CD4-positive, alpha-beta memory T cell (primary cell): ENCODE data around the gene DTL. TPM values are rescaled to one million over a fixed set of nuclear protein-coding genes. Genes with fewer than 3 reads are reported as not detected.

Source experiments
- CTCF ChIA-PET: fragments of 350-600 bp; sonication (Branson Sonifier 250); formaldehyde crosslinking; loops from one replicate; lab custom pipeline; 2021; ENCODE audit warnings: inconsistent platforms; ENCODE audit not compliant: partially characterized antibody; lab: Charles Lee
- POLR2A ChIA-PET: fragments of 350-600 bp; sonication (Branson Sonifier 250); formaldehyde crosslinking; loops from one replicate; lab custom pipeline; 2021; ENCODE audit not compliant: partially characterized antibody; lab: Charles Lee
- DNase-seq, 5 donors: peaks; one replicate each; pipeline versions ENCODE4 v3.0.0 to v3.0.0-alpha.2; 2020 to 2022; ENCODE audit warnings: mixed read lengths in 1 of 5
- H3K27ac ChIP-seq: one replicate; pipeline ENCODE4 v1.7.0; 2013; ENCODE audit warnings: low read depth, low read length
- H3K27me3 ChIP-seq: 2 replicates; pipeline ENCODE4 v1.7.0; 2013; ENCODE audit warnings: mild to moderate bottlenecking, low read length, moderate library complexity; ENCODE audit not compliant: insufficient read depth
- H3K36me3 ChIP-seq: 2 replicates; pipeline ENCODE4 v1.7.0; 2013; ENCODE audit warnings: mild to moderate bottlenecking, low read length, moderate library complexity; ENCODE audit not compliant: insufficient read depth
- H3K4me1 ChIP-seq: 2 replicates; pipeline ENCODE4 v1.7.0; 2013; ENCODE audit warnings: mild to moderate bottlenecking, low read length, moderate library complexity; ENCODE audit not compliant: insufficient read depth
- H3K4me3 ChIP-seq, 2 donors: one replicate each; pipeline ENCODE4 v1.7.0; 2013; ENCODE audit warnings: low read length in 2 of 2, mild to moderate bottlenecking in 1 of 2
- H3K9me3 ChIP-seq, 2 donors: one replicate each; pipeline ENCODE4 v1.7.0; 2013; ENCODE audit warnings: low read length in 2 of 2, control low read depth in 1 of 2; ENCODE audit not compliant: control insufficient read depth in 1 of 2
- H3K27ac Mint-ChIP-seq, 7 donors: one replicate each; pipeline ENCODE4 v1.8.0; 2020 to 2021; ENCODE audit warnings: mixed read lengths in 7 of 7, mild to moderate bottlenecking in 6 of 7, inconsistent platforms in 3 of 7, moderate library complexity in 3 of 7
- H3K27me3 Mint-ChIP-seq, 2 donors: one replicate each; pipeline ENCODE4 v1.8.0; 2020 to 2021; ENCODE audit warnings: mixed read lengths in 2 of 2
- H3K36me3 Mint-ChIP-seq, 2 donors: one replicate each; pipeline ENCODE4 v1.8.0; 2020 to 2021; ENCODE audit warnings: mixed read lengths in 2 of 2, inconsistent platforms in 1 of 2, mild to moderate bottlenecking in 1 of 2
- H3K4me1 Mint-ChIP-seq, 4 donors: one replicate each; pipeline ENCODE4 v1.8.0; 2020 to 2021; ENCODE audit warnings: mixed read lengths in 4 of 4, mild to moderate bottlenecking in 1 of 4
- H3K4me3 Mint-ChIP-seq, 8 donors: one replicate each; pipeline ENCODE4 v1.8.0; 2020 to 2021; ENCODE audit warnings: mixed read lengths in 8 of 8, mild to moderate bottlenecking in 7 of 8, moderate library complexity in 6 of 8, inconsistent platforms in 3 of 8
- H3K9me3 Mint-ChIP-seq, 8 donors: one replicate each; pipeline ENCODE4 v1.8.0; 2020 to 2021; ENCODE audit warnings: mixed read lengths in 8 of 8, mild to moderate bottlenecking in 5 of 8, inconsistent platforms in 3 of 8, moderate library complexity in 1 of 8
- intact Hi-C: fragments of 100-400 bp; cut with micrococcal nuclease; formaldehyde crosslinking; loops from one replicate; pipeline ENCODE4 v1.15.1; 2023
- microRNA-seq: library from miRNA; unstranded; fragments of <30 nt; microRNA quantifications from one replicate; pipeline ENCODE4 v1.2.0, GENCODE V29; 2021; ENCODE audit warnings: borderline replicate concordance, borderline number of aligned reads, borderline microRNAs expressed, mixed read lengths
- polyA plus RNA-seq, 2 donors: library from polyadenylated mRNA; unstranded; fragments of 300-500 nt; fragmentation: Illumina TruSeq; gene quantifications; one replicate each; pipeline ENCODE4 v1.2.3, GENCODE V29; 2021
- total RNA-seq, 2 experiments: library from RNA; stranded (reverse); gene quantifications; one replicate each; pipeline ENCODE4 v1.2.3, GENCODE V29; 2021

DTL gene
- total and polyA plus RNA-seq, 4 experiments from 2014 or later: 0.06 to 0.15 (median 0.09) TPM; not detected in 1

- H3K9me3 Mint-ChIP-seq: peaks cover 0 to 7% (median 0%) of the 10 kb centered on the region in 8 donors
- POLR2A ChIA-PET: no interaction called here
- intact Hi-C loops: no loop called here
Measured at GRCh38 chr1:212149566-212149965, 114.0 kb downstream of the DTL start.

GRCh38 chr1:212152308-212152693, 116.8 kb downstream of the DTL start:
- Mint-ChIP-seq H3K4me3 (no peak overlapping the region), H3K27me3 (no peaks in the 10 kb centered on the region), H3K27ac (no peak overlapping the region), H3K36me3 (no peaks in the 10 kb centered on the region), H3K9me3 (peaks cover 0 to 7% (median 0%) of the 10 kb centered on the region in 8 donors), H3K4me1 (peaks cover 0 to 4% (median under 1%) of the 10 kb centered on the region in 4 donors)
- Histone ChIP-seq H3K27me3 (no peaks in the 10 kb centered on the region), H3K9me3 (no peaks in the 10 kb centered on the region), H3K4me3 (no peak overlapping the region), H3K27ac (no peak overlapping the region), H3K4me1 (no peaks in the 10 kb centered on the region), H3K36me3 (no peaks in the 10 kb centered on the region)
- ChIA-PET POLR2A (interaction anchor here (1.0 kb wide), 1 partner anchor 10 kb away, joined by 4 read pairs; no protein-coding TSS in a partner anchor), CTCF (interaction anchor here (1.1 to 1.2 kb wide), 2 partner anchors 10 to 11 kb away, joined by 3 to 9 read pairs; no protein-coding TSS in a partner anchor)
- no peak for DNase-seq
- intact Hi-C loops: no loop called here

More at GRCh38 chr1:212149566-212149965, 114.0 kb downstream of the DTL start:
- Histone ChIP-seq H3K4me3 (no peak overlapping the region), H3K27me3 (no peaks in the 10 kb centered on the region), H3K27ac (no peak overlapping the region), H3K4me1 (no peaks in the 10 kb centered on the region), H3K9me3 (no peaks in the 10 kb centered on the region), H3K36me3 (no peaks in the 10 kb centered on the region)
- H3K4me3 Mint-ChIP-seq: no peak overlapping the region
- CTCF ChIA-PET: no interaction called here
- H3K27ac Mint-ChIP-seq: no peak overlapping the region
- H3K27me3 Mint-ChIP-seq: no peaks in the 10 kb centered on the region
- no peak for DNase-seq
- H3K36me3 Mint-ChIP-seq: no peaks in the 10 kb centered on the region
- peaks cover 0 to 2% (median 0%) of the 10 kb centered on the region in 4 donors for H3K4me1 Mint-ChIP-seq

- Mint-ChIP-seq H3K36me3 (no peaks in the 10 kb centered on the region), H3K4me3 (no peak overlapping the region), H3K27me3 (no peaks in the 10 kb centered on the region), H3K4me1 (peaks cover 0 to 6% (median under 1%) of the 10 kb centered on the region in 4 donors), H3K27ac (no peak overlapping the region), H3K9me3 (peaks cover 0 to 7% (median 0%) of the 10 kb centered on the region in 8 donors)
- no peak overlapping the region for H3K27ac ChIP-seq
- CTCF ChIA-PET: interaction anchor here (0.9 to 1.3 kb wide), 3 partner anchors 12 to 139 kb away, joined by 3 read pairs; no protein-coding TSS in a partner anchor
- no peaks in the 10 kb centered on the region for H3K4me1 ChIP-seq
- no peaks in the 10 kb centered on the region for H3K27me3 ChIP-seq
- H3K36me3 ChIP-seq: no peaks in the 10 kb centered on the region
- no peak overlapping the region for H3K4me3 ChIP-seq
- no peak for DNase-seq
- no peaks in the 10 kb centered on the region for H3K9me3 ChIP-seq
- intact Hi-C loops: no loop called here
- POLR2A ChIA-PET: interaction anchor here (1.0 kb wide), 1 partner anchor 10 kb away, joined by 4 read pairs; no protein-coding TSS in a partner anchor
Measured at GRCh38 chr1:212152869-212153268, 117.3 kb downstream of the DTL start.

GRCh38 chr1:212153635-212154034, 118.1 kb downstream of the DTL start:
- Mint-ChIP-seq H3K9me3 (peaks cover 0 to 7% (median 0%) of the 10 kb centered on the region in 8 donors), H3K4me3 (no peak overlapping the region), H3K27me3 (no peaks in the 10 kb centered on the region), H3K27ac (no peak overlapping the region), H3K36me3 (no peaks in the 10 kb centered on the region), H3K4me1 (peaks cover 0 to 11% (median 4%) of the 10 kb centered on the region in 4 donors)
- Histone ChIP-seq H3K27ac (no peak overlapping the region), H3K27me3 (no peaks in the 10 kb centered on the region), H3K4me1 (peaks cover 3% of the 10 kb centered on the region), H3K9me3 (no peaks in the 10 kb centered on the region), H3K36me3 (no peaks in the 10 kb centered on the region), H3K4me3 (no peak overlapping the region)
- POLR2A ChIA-PET: no interaction called here
- intact Hi-C loops: no loop called here
- CTCF ChIA-PET: interaction anchor here (0.9 to 1.3 kb wide), 2 partner anchors 90 to 138 kb away, joined by 3 read pairs; no protein-coding TSS in a partner anchor
- no peak for DNase-seq

Small RNAs within 50 kb of the gene (microRNA-seq; reads per million reads assigned to microRNA genes)
- not detected for gene MIR3122

Other genes starting within 250 kb of the DTL start
- gene LPGAT1, start 205.0 kb upstream of the DTL start, total RNA-seq: 10 to 100 TPM; 29.7 to 31.1 TPM
- 10 to 100 TPM; 13.1 to 31.0 TPM for gene LPGAT1, start 205.0 kb upstream of the DTL start, polyA plus RNA-seq
- 10 to 100 TPM in 1 of 2 experiments, 1 to 10 TPM in 1; 9.5 to 12.4 TPM for gene INTS7, start 191 bp upstream of the DTL start, total RNA-seq
- 10 to 100 TPM in 1 of 2 donors, 1 to 10 TPM in 1; 8.4 to 19.1 TPM for gene INTS7, start 191 bp upstream of the DTL start, polyA plus RNA-seq
- gene PPP2R5A, start 249.7 kb downstream of the DTL start, total RNA-seq: 10 to 100 TPM; 53.8 to 55.0 TPM
- 10 to 100 TPM; 37.9 to 43.0 TPM for gene PPP2R5A, start 249.7 kb downstream of the DTL start, polyA plus RNA-seq